Thymus (tissue), 11 donors: Measurements from ENCODE around the gene IGSF3. TPM values are rescaled to one million over a fixed set of nuclear protein-coding genes. Genes with fewer than 3 reads are reported as not detected.

Source experiments
- DNase-seq, 9 donors: peaks; one replicate each; pipeline ENCODE4 v3.0.0-alpha.2; 2013; ENCODE audit warnings: low spot score in 9 of 9, low read depth in 6 of 9, missing footprints in 1 of 9
- H3K27ac ChIP-seq, 2 donors: one replicate each; pipeline ENCODE4 v1.5.1; 2013; ENCODE audit warnings: control low read depth in 1 of 2, low read depth in 1 of 2, low read length in 1 of 2, mild to moderate bottlenecking in 1 of 2, moderate library complexity in 1 of 2
- H3K27me3 ChIP-seq, 2 donors: one replicate each; pipeline ENCODE4 v1.5.1; 2013; ENCODE audit warnings: low read length in 1 of 2; ENCODE audit not compliant: control insufficient read depth in 2 of 2, insufficient read depth in 1 of 2
- H3K36me3 ChIP-seq, 2 donors: one replicate each; pipeline ENCODE4 v1.5.1; 2013; ENCODE audit warnings: low read length in 1 of 2, mild to moderate bottlenecking in 1 of 2, moderate library complexity in 1 of 2; ENCODE audit not compliant: control insufficient read depth in 2 of 2, insufficient read depth in 2 of 2
- H3K4me1 ChIP-seq, 2 donors: one replicate each; pipeline ENCODE4 v1.5.1; 2013; ENCODE audit warnings: low read length in 2 of 2; ENCODE audit not compliant: control insufficient read depth in 2 of 2, insufficient read depth in 2 of 2
- H3K4me3 ChIP-seq, 2 donors: one replicate each; pipeline ENCODE4 v1.5.1; 2013; ENCODE audit warnings: low read length in 2 of 2, control low read depth in 1 of 2, mild to moderate bottlenecking in 1 of 2
- H3K9me3 ChIP-seq, 2 donors: one replicate each; pipeline ENCODE4 v1.5.1; 2013; ENCODE audit warnings: low read length in 1 of 2, mild to moderate bottlenecking in 1 of 2; ENCODE audit not compliant: control insufficient read depth in 2 of 2, insufficient read depth in 1 of 2
- WGBS: extraction: QIAGEN DNeasy Blood & Tissue Kit; methylation state at CpG from one replicate; pipeline ENCODE4 v1.1.7; 2013; 5-methylcytosine and 5-hydroxymethylcytosine counted together
- polyA plus RNA-seq: library from polyadenylated mRNA; stranded (reverse); fragments of 200-250 nt; gene quantifications from one replicate; pipeline ENCODE4 v1.2.3, GENCODE V29; 2013
- total RNA-seq: library from RNA; stranded (reverse); fragments of 120-200 nt; gene quantifications from one replicate; pipeline ENCODE4 v1.2.4, GENCODE V29; 2013
- donor health status: healthy.

IGSF3 gene
- total and polyA plus RNA-seq, 2 donors, result 6.4 to 12.5 TPM

DNA sequence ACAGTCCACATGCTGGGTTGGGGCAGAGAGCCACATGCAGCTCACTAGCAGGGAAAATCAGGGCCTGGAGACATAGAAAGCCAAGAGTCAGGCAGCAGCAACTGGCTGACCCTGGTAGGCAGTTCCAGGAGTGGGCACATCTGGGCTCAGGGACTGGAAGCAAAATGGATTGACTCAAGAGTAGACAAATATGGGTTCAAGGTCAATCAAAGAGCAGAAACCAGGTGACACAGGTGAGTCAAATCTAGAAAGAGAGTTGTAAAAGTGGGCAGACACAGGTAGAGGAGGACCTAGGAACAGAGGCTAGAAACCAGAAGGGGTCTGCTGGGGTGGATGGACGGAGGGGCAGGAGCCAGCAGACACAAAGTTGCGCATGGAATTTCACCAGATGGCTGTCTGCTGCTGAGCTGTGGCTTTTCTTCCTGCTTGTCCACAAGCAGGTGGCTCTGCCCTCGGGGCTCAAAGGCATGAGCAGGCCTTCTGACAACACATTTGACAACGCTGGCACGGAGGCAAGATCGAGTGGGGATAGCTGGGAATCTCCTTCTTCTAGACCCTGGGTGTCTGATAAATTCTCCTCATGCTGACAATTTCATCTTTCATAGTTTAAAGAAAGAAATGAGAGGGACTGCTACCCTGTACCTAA, 40.8 kb upstream of the IGSF3 start:
- H3K4me1 ChIP-seq, result peaks cover 0 to 7% of the 10 kb centered on the region in 2 donors
- H3K27me3 ChIP-seq, result no peaks in the 10 kb centered on the region
- no peak for DNase-seq
- H3K36me3 ChIP-seq, result no peaks in the 10 kb centered on the region
- no peaks in the 10 kb centered on the region for H3K9me3 ChIP-seq
- H3K27ac ChIP-seq, result no peak overlapping the region
- 94% methylated on average over 6 of the region's 6 CpGs for WGBS
- no peak overlapping the region for H3K4me3 ChIP-seq

DNA sequence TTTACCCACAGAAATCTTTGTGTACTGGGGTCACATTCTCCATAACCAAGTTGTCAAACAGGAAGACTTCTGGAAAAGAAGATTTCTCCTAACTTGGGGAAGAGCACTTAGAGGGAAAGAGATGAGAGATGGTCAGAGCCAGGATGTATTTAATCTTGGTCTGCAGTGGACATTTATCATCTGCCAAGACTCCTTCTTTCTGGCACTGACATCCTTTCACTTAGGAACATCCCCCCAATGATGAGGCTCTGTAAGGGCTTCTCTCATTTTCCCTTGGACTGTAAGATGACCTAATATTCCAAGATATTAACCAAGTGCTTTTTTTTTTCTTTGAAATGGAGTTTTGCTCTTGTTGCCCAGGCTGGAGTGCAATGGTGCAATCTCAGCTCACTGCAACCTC, 39.3 kb upstream of the IGSF3 start:
- H3K27me3 ChIP-seq, result no peaks in the 10 kb centered on the region
- no peak for DNase-seq
- H3K27ac ChIP-seq, result no peak overlapping the region
- peaks cover 0 to 3% of the 10 kb centered on the region in 2 donors for H3K4me1 ChIP-seq
- no peaks in the 10 kb centered on the region for H3K9me3 ChIP-seq
- H3K4me3 ChIP-seq, result no peak overlapping the region
- no peaks in the 10 kb centered on the region for H3K36me3 ChIP-seq

DNA sequence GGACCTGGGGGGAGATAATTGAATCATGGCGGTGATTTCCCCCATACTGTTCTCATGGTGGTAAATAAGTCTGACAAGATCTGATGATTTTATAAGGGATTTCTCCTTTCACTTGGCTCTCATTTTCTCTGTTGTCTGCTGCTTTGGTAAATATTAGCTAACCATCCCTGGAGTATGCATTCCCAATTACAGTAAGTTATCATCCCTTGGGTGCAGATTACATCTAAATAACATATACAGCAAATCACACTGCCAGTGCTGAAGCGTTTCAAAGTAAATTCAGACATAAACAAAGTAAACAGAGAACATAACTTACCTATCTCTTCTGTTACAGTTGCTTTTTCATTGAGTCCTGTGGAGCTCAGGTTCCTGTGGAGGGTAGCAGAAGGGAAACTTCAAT, 38.6 kb upstream of the IGSF3 start:
- no peak for DNase-seq
- Histone ChIP-seq H3K9me3 (no peaks in the 10 kb centered on the region), H3K36me3 (no peaks in the 10 kb centered on the region), H3K4me1 (no peaks in the 10 kb centered on the region), H3K27me3 (no peaks in the 10 kb centered on the region), H3K27ac (no peak overlapping the region), H3K4me3 (no peak overlapping the region)
- WGBS, result 96% methylated on average over 2 of the region's 2 CpGs

DNA sequence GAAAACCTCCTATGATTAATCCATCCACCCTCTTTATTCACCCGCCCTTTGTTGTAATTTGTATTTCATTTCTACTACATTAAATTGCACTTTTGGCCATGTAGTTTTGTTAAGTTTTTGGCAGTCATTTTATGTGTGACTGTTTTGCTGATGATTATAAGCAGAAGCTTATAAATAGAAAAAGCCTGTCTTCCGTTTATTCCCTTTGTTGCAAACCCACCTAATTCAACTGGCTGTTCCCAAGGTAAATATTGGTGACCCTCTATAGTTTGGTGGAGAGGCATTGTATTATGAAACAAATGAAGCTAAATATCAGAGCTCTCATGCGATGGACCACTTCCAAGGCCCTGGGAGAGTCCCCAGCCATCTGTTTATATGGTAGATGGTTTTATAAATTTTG, 36.7 kb upstream of the IGSF3 start:
- Histone ChIP-seq H3K4me3 (no peak overlapping the region), H3K27ac (no peak overlapping the region), H3K36me3 (no peaks in the 10 kb centered on the region), H3K9me3 (no peaks in the 10 kb centered on the region), H3K4me1 (no peaks in the 10 kb centered on the region), H3K27me3 (no peaks in the 10 kb centered on the region)
- WGBS, result 98% methylated on average over 3 of the region's 3 CpGs
- no peak for DNase-seq

DNA sequence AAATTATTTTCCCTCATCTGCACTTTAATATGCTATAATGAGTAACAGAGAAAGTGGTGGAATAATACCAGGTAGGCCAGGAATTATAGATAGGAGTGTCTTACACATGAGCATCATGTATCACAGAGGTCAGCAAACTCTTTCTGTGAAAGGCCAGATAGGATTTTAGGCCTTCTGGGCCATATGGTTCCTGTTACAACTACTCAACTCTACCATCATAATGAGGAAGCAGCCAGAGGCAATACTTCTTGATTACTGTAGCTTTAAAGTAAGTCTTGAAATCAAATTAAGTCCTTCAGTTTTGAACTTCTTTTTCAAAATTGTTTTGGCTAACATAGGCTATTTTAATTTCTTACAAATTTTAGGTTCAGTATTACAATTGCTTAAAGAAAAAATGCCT, 32.1 kb upstream of the IGSF3 start:
- Histone ChIP-seq H3K36me3 (no peaks in the 10 kb centered on the region), H3K27me3 (no peaks in the 10 kb centered on the region), H3K4me3 (no peak overlapping the region), H3K9me3 (no peaks in the 10 kb centered on the region), H3K27ac (no peak overlapping the region), H3K4me1 (no peaks in the 10 kb centered on the region)
- no peak for DNase-seq

DNA sequence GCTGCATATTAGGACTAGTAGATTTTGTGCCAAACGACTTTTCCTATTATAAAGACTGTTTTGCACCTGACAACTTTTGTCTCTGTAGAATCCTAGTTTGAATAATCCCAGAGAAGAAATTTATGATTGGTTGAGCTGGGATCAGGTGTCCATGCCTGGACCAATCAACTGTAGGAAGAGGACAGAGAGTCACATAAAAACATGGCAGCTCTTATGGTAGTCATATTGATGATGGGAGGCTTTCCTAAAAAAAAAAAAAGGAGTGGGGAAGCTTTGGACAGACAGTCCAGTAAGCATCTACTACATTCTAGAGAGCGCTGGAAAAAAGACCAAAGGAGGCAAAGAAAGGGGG, 30.7 kb upstream of the IGSF3 start:
- no peaks in the 10 kb centered on the region for H3K4me1 ChIP-seq

DNA sequence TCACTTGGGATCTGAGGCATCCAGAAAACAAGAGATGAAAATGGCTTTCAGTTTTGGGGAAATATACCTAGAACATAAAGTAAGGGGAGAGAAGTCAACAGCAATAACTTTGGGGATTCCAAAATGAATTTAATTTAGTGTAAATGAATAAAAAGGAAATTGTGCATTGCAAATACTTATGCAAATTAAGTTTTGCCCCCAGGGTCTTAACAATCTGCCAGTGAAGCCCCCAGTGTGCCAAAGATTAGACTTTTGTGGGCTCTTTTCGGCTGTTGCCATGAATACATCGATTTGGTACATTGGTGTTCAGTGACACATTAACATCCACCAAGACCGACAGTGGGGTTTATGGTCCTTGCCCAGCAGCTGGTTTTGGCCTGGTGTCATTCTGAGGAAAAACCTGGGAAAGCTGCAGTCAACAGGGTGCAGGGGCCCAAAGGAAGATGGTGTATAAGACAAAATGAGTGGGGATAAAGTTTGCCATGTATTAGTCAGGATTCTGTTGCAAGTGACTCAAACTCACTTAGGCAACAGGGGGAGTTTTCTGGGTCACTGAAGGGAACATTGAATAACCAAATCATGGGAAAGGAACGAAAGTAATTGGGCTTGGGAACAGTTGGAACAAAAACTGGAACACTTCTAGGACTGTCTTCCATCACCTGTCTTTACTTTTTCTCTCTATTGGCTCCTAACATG, 30.2 kb upstream of the IGSF3 start:
- H3K4me3 ChIP-seq, result no peak overlapping the region
- no peaks in the 10 kb centered on the region for H3K4me1 ChIP-seq
- no peaks in the 10 kb centered on the region for H3K9me3 ChIP-seq
- no peaks in the 10 kb centered on the region for H3K27me3 ChIP-seq
- H3K36me3 ChIP-seq, result no peaks in the 10 kb centered on the region
- DNase-seq, result no peak
- 93% methylated on average over 4 of the region's 4 CpGs for WGBS
- H3K27ac ChIP-seq, result no peak overlapping the region

More for the DNA sequence above, 30.7 kb upstream of the IGSF3 start:
- H3K36me3 ChIP-seq, result no peaks in the 10 kb centered on the region
- H3K27me3 ChIP-seq, result no peaks in the 10 kb centered on the region
- DNase-seq, result no peak
- no peaks in the 10 kb centered on the region for H3K9me3 ChIP-seq
- H3K27ac ChIP-seq, result no peak overlapping the region
- whole genome bisulfite sequencing, result 92% methylated on average over 2 of the region's 2 CpGs
- no peak overlapping the region for H3K4me3 ChIP-seq

DNA sequence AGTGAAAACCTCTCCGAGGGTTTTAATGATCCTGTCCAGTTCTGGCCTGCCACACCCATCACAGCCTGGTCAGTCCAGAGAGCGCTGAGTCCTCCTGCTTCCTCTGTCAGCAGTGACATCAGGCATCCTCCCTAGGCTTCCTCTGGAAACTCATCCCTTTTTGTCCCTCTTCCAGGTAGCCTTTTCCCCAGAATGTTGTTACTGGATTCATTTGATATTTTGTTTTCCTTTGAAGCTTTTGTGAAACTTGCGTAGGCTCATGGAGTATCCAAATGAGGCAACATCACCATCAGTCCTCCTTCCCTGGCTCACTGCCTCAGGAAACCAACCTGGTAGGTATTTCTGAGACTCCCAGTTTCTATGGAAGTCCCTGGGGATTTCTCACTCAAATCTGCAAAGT, 27.0 kb upstream of the IGSF3 start:
- no peak for DNase-seq
- Histone ChIP-seq H3K27me3 (no peaks in the 10 kb centered on the region), H3K4me3 (no peak overlapping the region), H3K27ac (peak overlapping the region; percentile 69 to 74), H3K9me3 (no peaks in the 10 kb centered on the region), H3K36me3 (no peaks in the 10 kb centered on the region), H3K4me1 (peaks cover 0 to 11% of the 10 kb centered on the region in 2 donors)
- WGBS, result 90% methylated on average over 3 of the region's 3 CpGs

DNA sequence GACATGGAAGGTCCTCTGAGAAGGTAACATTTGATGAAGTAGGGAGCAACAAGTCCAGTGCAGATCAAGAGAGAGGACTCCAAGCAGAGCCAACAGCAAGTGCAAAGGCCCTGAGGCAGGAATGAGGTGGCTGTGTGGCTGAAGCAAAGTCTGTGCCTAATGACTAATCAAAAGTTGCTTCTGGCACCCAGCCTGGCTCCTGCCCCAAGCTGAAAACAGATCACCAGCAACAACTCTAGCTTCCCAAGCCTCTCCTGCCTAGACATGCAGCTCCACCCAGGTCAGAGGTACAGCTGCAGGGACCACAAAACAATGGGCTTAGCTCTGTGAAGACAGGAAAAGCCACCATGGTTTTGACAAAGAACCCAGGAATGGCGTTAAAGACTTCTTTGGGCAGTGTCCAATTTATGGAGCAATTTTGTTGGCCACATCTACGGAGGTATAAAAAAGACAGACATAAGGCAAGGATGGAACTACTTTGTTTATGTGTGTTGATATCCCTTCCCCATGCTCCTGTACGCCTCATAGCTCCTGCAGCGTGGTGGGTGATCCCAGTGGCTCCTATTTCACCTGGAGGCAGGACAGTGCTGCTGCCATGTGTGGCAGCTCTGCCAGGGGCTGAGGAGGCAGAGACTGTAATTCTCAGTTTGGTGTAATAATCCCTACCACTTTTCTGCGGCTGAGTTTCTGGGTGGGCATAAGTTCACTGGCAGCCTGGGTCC, 26.4 kb upstream of the IGSF3 start:
- Histone ChIP-seq H3K4me3 (no peak overlapping the region), H3K27ac (peak overlapping the region; percentile 69 to 74), H3K27me3 (no peaks in the 10 kb centered on the region), H3K9me3 (no peaks in the 10 kb centered on the region), H3K36me3 (no peaks in the 10 kb centered on the region), H3K4me1 (peaks cover 0 to 11% of the 10 kb centered on the region in 2 donors)
- WGBS, result 93% methylated on average over 5 of the region's 5 CpGs
- DNase-seq, result no peak
